Astrocyte of the hippocampus (primary cell): ENCODE measurements around the gene RGS3.
A peak's percentile ranks its signal among the peaks of the same experiment; 100 is the strongest.
"Not testable (repeated sequence)": the region's sequence is repeated elsewhere in the genome, so short reads cannot be mapped to it uniquely, and the experiment has no call there.

Experiments used
- DNase-seq: peaks from one replicate; pipeline ENCODE4 v3.0.0; 2011; ENCODE audit warnings: low read depth, low spot score

The RGS3 gene

GRCh38 chr9:113463418-113464285, at the start of gene RGS3:
Gene RGS3, plus strand, starts transcription at chr9:113463727. Its CDS starts 76 bp downstream, at chr9:113463803.
- DNase-seq: peak; percentile 56

- no peak for DNase-seq
Observed at GRCh38 chr9:113416149-113416721, 47.3 kb upstream of the RGS3 start.

- DNase-seq: no peak
Observed at GRCh38 chr9:113417370-113417769, 46.2 kb upstream of the RGS3 start.

GRCh38 chr9:113421726-113422125, 41.8 kb upstream of the RGS3 start:
- DNase-seq: no peak

GRCh38 chr9:113425072-113425471, 38.5 kb upstream of the RGS3 start:
- DNase-seq: no peak

GRCh38 chr9:113426701-113427100, 36.8 kb upstream of the RGS3 start:
- no peak for DNase-seq

- DNase-seq: no peak
Observed at GRCh38 chr9:113427629-113428028, 35.9 kb upstream of the RGS3 start.

GRCh38 chr9:113428062-113428615, 35.4 kb upstream of the RGS3 start:
- DNase-seq: no peak

GRCh38 chr9:113431191-113431590, 32.3 kb upstream of the RGS3 start:
- DNase-seq: no peak

- DNase-seq: peak; percentile 59
Observed at GRCh38 chr9:113436728-113437515, 26.6 kb upstream of the RGS3 start.

- DNase-seq: not testable (repeated sequence)
Observed at GRCh38 chr9:113437716-113438115, 25.8 kb upstream of the RGS3 start.

- DNase-seq: no peak
Observed at GRCh38 chr9:113444736-113445135, 18.8 kb upstream of the RGS3 start.

- DNase-seq: peak; percentile 60
Observed at GRCh38 chr9:113446323-113446740, 17.2 kb upstream of the RGS3 start.

- no peak for DNase-seq
Observed at GRCh38 chr9:113449376-113449775, 14.2 kb upstream of the RGS3 start.

- no peak for DNase-seq
Observed at GRCh38 chr9:113452113-113452605, 11.4 kb upstream of the RGS3 start.

GRCh38 chr9:113454914-113455761, 8.4 kb upstream of the RGS3 start:
- peak; percentile 89 for DNase-seq

GRCh38 chr9:113456235-113456634, 7.3 kb upstream of the RGS3 start:
- DNase-seq: peak; percentile 36

- no peak for DNase-seq
Observed at GRCh38 chr9:113461285-113461684, 2.2 kb upstream of the RGS3 start.

GRCh38 chr9:113461943-113462342, 1.6 kb upstream of the RGS3 start:
- no peak for DNase-seq

GRCh38 chr9:113462781-113463286, 693 bp upstream of the RGS3 start:
- DNase-seq: no peak

- DNase-seq: no peak
Observed at GRCh38 chr9:113464286-113464660, 746 bp downstream of the RGS3 start.
